WI38 (cell line): ENCODE data around the gene TMEM151A.
A peak's percentile ranks its signal among the peaks of the same experiment; 100 is the strongest.

Experiments
- H3K4me3 ChIP-seq: 2 replicates; pipeline ENCODE4 v1.5.1; 2011; ENCODE audit warnings: low read depth, mild to moderate bottlenecking, control low read depth, low read length
- CTCF ChIP-seq: IDR thresholded peaks from 2 replicates; pipeline ENCODE4 v1.5.1; 2012; ENCODE audit warnings: low read depth, mild to moderate bottlenecking, control low read depth, low read length

TMEM151A gene

GRCh38 chr11:66312549-66313320 lies 21.0 kb downstream of the TMEM151A start:
- no peak for TF ChIP-seq CTCF
- peak overlapping the region; percentile 66 for H3K4me3 ChIP-seq

DNA sequence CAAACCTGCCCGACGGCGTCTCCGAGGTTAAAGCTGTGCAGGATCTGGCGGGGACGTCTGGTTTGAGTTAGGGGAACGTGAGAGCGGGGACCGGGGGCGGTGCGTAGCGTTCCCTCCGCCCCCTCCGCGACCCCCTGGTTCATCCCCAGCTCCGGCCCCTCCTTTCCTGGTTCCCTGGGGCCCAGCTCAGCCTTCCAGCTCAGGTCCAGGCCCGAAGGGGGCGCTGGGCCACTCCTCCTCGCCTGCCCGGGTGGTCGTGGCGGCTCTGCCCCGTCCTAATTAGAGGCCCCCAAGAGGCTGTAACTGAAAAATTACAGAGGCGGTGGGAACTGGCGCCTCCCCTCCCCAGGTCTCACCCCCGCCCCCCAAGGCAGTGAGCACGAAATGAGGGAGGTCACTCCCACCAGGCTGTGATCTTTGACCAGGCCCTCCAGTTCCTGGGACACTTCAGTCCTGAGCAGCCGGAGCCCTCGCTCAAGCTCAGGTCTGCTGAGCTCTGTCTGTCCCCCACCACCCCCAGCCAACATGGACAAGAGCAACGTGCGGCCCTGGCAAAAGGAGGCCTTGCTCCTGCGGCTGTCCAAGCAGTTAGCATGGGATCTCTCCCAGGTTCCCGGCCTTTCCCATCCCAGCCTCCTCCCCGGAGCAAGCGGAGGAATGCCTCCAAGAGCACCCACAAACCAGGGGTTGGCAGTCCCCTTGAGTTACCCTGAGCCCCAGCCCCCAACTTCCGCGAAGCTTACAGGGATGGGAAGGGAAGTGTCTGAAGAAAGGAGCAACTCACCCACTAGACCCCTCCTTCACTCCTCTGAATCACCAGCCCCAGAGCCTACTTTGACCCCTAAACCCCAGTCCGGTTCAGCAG lies 21.9 kb downstream of the TMEM151A start:
- peak overlapping the region; percentile 58 for H3K4me3 ChIP-seq
- TF ChIP-seq CTCF: peak; percentile 20

- peak overlapping the region; percentile 58 for H3K4me3 ChIP-seq
- no peak for TF ChIP-seq CTCF
Observed at GRCh38 chr11:66314186-66314501, 22.4 kb downstream of the TMEM151A start.

- no peak for TF ChIP-seq CTCF
- peak overlapping the region; percentile 58 for H3K4me3 ChIP-seq
Observed at GRCh38 chr11:66314561-66315497, 23.1 kb downstream of the TMEM151A start.

DNA sequence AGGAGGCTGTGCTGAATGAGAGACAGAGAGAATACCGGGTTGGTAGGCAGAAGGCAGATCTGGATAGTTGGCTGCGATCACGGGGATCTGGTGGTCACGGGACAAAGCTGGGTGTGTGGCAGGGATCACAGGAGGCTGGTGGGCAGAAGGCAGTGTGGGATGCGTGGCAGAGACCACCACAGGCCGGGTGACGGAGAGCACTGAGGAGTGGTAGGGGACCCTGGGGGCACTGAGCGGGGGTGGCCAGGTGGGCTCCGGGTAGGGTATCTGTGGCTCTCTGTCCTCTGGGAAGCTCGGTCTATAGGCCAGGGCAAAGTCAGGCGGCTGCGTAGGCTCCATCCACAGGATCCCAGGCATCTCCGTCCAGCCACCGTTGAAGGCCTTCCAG lies 23.8 kb downstream of the TMEM151A start:
- peak overlapping the region; percentile 58 for H3K4me3 ChIP-seq
- TF ChIP-seq CTCF: no peak

- TF ChIP-seq CTCF: no peak
- H3K4me3 ChIP-seq: peak overlapping the region; percentile 58
Observed at GRCh38 chr11:66315921-66316811, 24.5 kb downstream of the TMEM151A start.
